NOMO-1 (cell line): ENCODE results near the gene AGBL3.
A peak's percentile ranks its signal among the peaks of the same experiment; 100 is the strongest.

Experiments used
- DNase-seq, 2 experiments: peaks; one replicate each; lab custom pipeline; 2025; ENCODE audit not compliant: unreplicated experiment in 2 of 2; lab: John Stamatoyannopoulos, UW

AGBL3 gene

DNA sequence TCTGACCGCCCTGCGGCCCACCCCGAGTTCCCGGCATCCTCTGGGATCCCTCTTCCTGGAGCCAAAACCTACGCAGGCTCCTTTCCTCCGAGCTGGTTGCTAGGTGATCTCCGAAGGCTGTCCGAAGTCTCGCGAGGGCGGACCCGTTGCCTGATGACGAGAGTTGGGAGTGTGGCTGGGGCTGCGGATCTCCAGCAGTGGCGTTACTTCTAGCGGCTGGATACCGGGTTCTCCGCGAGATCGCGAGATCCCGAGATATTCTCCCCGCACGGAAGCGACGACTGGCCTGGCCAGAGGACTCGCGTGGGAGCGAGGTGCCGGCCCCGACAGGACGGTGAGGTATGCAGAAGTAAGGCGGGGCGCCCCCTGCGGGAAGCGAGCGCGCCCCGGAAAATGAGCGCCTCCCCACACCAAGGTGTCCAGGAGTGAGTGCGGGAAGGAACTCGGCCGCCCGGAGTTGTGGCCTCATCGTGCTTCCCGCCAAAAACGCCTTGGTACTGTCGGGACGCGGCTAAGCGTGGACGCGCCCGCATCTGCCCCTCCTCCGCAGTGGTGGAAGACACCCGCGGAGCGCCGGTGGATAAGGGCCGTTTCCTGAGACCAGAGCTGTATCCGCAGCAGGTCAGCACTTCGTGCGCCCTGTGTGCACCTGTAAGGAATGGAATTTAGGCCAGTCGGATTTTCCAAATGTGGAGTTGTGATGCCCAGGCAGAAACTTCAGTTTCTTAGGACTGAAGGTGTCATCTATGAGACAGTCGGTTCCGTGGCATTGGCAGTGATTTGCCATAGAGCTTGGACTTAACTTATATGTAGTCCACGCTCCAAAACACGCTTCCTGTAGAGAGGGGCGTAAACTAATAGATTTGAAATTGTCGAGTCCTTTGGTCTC is at the start of gene AGBL3:
TSS of gene AGBL3 (plus strand) at position 146 of the 889 bp plus-strand sequence. CDS start 1,426 bp downstream, outside the sequence.
- DNase-seq, result peak; percentile 66 to 75

DNA sequence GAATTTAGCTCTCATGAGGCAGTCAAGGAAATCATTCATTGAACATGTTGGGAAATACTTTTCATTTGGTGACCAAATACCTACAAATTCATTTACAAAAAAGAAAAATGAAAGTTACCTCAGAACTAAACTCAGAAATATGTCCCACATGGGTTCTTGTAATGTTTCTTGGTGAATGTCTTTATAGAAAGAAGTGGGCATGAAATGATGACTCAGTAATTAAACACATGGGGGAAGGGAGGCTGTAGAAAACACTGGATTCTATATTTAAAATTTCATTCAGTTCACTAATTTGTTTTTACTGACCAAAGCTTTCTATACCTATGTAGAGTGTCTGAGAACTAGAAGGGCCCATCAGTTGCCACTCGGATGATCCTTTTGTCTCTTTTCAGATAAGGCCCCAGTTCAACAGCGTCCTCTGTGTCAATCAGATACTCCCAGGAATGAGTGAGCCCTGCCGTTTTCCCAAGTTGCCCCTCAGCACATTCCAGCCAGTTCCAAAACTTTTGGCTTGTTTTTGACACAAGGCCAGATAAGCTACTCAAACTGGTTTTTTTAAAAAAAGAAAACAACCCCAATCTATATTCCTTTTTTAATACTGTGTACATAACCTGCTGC is 49.3 kb upstream of the AGBL3 start:
- DNase-seq, result no peak

DNA sequence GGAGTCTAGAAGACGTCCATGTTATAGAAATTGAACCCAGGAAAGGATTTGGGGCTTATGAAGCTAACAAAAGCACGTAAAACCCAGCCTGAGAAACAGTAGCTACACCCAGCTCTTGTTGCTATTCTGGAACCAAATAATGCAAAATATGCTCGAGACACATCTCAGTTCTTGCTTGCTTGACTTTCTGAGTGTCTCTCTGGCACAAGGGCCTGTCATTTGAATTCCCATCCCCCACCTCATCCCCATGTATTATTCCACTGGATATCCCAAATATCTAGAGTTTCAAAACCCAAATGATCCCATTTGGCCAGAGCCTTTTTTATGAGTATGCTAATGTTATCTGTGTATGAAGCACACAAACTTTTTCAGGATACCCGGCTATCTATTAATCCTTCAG is 48.2 kb upstream of the AGBL3 start:
- DNase-seq, result no peak

DNA sequence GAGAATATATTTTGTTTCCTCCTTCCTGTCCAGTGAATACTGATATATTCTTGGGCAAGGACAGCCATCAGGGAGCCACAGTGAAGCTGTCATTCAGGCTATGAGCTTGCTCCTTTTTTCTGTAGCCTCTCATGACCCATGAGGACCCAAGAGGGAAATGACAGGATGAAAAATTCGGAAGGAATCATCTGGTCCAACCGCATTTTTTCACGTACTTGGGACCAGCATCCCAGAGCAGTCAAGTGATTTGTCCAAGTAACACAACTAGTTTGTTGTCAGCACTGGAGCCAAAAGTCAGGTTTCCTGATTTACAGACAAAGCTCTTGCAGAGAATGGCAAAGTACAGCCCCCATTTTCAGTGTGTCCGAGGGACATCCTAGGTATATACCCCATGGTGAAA is 47.2 kb upstream of the AGBL3 start:
- DNase-seq, result no peak

DNA sequence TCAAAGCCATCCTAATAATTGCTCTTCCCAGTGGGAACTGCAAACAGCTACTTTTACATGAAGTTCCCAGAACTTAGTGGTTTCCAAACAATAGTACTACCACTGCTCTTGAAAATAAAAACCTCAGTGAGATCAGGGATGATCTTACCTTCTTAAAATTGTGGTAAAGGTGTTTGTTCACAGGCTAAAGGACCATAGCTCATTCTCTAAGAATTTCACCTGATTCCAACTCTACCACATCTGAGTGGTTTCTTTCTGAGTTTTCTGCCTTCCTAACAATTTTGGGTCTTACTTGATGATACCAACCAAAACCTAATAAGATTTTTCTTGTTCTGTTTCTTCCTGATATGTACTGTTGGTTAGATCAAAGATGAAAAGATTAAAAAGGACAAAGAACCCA is 45.6 kb upstream of the AGBL3 start:
- no peak for DNase-seq

DNA sequence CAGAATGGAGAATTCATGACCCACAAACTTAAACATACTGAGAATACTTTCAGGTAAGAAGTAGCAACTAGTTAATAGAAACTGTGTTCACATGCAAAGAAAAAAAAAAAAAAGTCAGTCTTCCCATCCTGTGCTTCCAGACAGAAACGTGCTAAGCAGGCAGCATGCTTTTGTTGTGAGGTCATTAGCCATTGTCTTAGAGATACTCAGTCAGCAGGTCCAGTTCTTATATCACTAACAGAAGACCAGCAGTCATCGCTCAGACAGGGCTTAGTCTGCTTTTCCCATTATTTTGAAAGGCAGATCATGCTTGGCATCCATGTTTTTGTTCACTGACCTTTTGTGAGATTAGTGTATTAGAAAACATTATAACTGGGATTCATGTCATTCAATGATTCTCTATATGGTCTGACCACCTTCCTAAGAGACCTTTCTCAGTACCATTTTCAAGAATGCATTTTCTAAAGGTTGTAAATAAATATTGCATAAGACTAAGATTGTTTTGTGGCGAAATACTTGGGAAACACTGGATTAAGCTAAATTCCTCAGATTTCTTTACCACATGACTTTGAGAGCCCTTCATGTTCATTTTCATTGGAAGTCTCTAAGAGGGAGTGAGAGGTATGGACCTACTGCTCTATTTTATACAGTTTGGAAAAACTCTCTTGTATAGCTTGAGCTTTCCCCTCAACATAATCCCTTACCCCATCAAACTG is 45.0 kb upstream of the AGBL3 start:
- DNase-seq, result no peak

DNA sequence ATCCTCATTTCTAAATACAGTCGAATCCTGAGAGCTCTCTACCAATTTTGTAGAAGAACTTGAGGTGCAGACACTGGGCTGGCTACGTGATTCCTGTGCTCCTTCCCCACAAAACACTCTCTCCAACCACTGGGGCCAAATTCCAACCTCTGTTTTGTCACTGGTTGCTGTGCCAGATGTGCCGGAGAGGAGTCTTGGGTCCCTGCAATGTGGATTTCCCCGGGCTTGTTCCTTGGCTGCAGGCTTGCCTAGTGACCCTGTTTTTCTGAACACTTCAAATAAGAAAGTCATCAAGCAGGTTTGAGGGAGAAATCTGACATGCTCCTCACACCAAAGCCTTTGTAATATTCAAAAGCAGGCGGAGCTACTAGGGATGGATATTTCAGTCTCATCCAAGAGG is 44.4 kb upstream of the AGBL3 start:
- DNase-seq, result no peak

DNA sequence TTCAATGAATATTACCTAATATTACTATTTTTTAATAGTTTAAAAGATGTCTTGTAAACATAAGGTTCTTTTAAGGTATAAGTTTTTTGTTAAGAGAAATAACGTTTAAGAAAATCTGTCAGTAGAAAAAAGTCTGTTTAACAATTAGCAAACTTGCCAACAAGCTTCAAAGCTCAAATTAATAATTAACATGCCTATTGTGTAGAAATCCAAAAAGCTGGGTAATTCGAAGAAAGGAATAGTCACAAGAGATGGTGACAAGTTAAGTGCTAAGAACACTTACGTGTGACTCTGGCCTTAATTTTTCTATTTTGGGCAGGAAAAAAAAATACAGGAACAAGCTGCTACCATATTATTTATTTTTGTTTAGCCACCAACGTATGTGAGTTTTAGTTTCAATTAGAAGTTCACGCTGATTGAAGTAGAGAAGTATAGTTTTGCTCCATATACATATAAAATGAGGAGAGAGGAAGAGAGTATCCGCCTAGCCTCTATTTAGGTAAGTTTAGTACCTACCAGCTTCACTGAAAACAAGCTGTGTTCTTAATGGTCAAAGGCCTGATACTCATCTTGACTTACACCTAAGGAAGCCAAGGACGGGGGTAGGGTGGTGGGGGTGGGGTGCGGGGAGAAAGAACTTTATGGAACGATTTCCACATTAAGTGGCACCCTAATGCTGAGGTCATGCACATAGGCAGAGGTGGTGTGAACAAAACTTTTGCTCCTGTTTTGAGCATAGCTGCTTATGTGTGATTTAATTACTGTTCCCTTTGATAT is 43.4 kb upstream of the AGBL3 start:
- DNase-seq, result no peak

DNA sequence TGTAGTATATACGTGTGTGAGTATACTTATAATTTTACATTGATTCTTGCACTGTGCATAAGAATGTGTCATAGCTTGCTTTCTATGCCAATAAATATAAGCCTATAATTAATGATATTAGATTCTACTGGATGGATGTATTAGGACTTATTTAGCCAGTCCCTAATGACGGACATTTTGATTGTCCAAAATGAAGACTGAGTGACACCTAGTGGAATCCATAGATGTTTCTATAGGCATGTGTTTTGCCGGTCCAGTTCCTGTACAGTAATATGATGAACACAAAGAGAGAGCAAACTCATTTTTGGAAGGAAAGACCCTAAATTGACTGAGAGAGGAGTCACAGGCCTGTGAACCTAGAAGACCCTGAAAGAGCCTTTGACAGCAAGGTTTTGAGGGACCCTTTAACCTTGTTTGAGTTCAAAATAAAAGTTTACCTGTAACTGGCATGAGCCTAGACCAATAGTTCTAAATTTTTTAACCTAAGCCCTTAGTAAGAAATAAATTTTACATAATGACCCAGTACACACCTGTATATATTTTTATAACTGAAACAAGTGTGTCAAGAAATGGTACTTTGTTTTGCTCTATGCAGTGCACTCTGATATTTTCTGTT is 42.4 kb upstream of the AGBL3 start:
- DNase-seq, result peak in 1 of 2 experiments; percentile 8

DNA sequence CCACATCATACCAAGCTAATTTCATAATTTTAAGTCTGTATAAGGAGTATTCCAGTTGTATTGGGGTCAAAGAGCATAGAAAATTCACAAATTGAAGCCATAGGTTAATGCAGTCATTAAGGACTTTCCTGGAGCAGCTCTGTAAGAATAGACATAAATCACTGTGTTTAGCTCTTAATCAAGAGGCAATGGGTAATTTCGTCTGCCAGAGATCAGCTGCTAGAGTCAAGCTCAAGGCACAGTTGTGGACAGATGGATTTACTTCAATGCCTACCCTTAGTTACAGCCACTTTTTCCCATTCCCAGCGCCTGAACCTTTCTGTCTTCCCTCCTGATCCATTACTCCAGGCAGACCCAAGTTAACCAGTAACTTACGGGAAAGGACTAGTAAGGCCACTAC is 40.6 kb upstream of the AGBL3 start:
- DNase-seq, result no peak

DNA sequence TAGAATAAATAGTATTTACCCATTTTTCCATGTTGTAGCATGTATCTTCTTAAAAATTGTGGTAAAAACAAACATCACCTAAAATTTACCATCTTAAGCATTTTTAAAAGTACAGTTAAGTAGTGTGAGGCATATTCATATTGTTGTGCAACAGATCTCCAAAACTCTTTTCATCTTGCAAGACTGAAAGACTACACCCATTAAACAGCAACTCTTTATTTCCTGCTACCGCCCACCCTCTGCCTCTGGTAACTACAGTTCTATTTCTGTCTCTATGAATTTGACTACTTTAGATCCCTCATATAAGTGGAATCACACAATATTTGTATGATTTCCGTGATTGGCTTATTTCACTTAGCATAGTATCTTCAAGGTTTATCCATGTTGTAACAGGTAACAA is 40.0 kb upstream of the AGBL3 start:
- DNase-seq, result no peak

DNA sequence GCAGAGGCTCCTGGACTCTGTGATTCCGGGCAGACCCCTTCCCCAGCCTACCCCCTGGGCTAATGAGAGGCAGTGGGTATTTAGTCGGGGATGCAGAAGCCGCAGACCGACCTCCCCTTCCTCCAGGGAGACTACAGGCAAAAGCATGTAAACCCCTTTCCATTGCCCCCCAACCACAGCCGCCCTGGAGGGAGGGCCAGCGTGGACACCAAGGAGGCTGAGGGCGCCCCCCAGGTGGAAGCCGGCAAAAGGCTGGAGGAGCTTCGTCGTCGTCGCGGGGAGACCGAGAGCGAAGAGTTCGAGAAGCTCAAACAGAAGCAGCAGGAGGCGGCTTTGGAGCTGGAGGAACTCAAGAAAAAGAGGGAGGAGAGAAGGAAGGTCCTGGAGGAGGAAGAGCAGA is 39.0 kb upstream of the AGBL3 start:
- DNase-seq, result no peak

DNA sequence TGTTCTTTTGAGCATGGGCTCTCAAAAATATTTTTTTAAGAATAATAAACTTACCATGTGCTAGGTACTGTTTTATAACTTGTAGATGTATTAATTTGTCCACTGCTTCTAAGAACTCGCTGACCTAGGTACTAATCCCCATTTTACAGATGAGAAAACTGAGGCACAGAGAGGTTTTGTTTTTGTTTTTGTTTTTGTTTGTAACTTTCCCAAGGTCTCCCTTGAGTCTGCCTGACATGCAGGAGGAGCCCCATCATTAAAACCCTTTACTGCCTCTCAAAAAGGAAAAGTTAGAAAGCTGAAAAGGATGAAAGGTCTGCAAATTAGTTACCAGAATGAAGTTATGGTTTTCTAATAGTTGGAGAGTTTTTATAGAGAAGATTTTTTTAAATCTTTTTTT is 38.5 kb upstream of the AGBL3 start:
- no peak for DNase-seq

DNA sequence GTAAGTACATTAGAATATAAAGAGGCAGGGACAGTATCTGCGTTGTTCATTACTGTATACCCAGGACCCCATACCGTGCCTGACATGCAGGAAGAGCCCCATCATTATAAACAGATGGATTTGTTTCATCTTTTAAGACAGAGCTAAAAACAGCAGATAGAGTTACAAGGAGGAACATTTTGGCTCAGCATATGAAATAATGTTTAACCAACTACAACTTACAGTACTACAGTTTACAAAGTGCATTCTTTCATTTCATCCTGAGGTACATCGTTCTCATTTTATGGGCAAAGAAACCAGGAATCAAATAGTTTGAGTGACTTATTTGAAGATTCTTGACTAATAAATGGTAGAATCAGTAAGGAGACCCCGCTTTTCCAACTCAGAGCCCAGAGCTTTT is 38.1 kb upstream of the AGBL3 start:
- DNase-seq, result no peak

DNA sequence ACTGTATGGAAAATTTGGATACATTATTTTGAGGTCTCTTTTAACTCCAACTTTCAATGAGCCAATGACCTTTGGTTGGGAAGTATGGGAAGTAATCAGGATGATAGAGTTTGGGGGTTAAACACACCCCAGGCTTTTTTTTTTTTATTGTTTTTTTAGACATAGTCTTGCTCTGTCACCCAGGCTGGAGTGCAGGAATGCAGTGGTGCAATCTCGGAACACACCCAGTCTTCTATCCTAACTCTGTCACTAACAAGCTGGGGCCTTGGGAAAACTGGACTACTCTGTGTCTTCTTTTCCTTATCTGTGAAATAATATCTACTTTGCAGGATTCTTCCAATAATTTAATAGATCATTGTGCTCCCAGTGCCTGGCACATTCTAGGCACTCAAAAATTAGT is 37.6 kb upstream of the AGBL3 start:
- DNase-seq, result no peak

DNA sequence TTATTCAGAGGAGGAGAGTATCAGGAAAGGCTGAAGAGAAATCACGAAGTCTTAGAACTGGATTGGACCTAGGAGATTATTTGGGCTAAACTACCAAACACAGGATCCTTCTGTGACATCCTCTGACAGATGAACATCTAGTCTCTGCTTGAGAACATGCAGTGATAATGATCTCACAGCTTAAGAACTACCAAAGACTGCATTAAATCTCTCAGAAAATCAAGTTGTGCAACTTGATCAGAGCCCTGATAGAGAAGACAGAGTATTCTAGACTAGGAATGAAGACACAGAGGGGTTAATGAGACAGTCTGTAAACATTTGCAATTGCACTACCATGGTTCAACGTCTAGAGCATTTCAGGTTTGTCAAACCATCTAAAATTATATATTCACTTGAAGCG is 37.1 kb upstream of the AGBL3 start:
- no peak for DNase-seq

DNA sequence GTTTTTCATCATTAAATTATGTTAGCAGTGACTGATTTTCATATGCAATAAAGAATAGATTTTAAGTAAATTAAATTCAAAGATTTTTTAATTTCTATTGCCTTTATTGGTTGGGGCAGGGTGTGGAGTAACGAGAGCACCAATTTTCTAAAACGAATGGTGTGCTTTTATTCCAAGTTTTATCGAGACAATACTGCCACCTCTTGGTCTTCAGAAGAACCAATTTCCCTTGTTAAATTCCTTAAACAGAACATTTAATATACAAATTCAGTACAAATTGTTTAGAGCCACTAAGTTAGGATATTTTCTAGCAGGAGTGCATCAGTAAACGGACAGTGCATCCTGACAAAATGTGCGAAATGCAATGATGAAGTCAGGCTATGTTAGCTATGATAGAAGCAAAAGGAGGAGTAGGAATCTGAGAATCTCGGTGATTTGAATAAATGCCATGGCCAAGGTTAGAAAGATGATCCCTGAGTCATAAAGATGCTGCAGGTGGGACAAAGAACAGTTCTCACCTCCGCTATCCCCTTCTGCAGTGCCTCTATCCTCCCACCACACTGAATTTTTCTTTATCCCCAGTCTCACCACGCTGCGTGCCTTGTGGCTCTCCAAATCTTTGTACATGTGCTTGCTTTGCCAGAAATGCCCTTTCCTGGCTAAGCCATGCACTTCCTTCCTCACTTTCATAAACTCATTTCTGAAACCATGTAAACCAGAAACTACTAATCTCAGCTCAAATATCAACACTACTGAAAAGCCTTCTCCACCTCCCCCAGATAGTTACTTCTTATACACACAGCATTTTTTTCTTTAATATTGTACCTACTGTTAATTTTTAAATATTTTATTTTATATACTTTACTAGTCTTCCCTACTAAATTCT is 31.9 kb upstream of the AGBL3 start:
- peak in 1 of 2 experiments; percentile 9 for DNase-seq

DNA sequence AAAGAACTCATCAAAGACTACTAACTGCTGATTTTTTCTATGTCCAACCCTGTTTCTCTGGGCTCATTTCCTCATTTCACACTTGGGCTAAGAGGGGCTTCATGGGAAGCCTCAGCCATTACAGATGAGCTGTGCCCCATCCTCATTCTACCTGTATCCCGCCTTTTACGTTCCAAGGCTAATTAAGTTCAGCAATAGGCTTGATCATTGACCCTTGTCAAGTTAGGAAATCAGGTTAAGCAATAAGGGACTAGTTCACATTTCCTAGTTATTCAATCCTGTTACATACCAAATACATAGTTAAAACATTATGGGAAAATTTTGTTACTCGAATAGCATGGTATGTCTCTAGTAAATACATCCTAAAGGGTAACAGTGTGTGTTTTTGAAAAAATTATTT is 29.3 kb upstream of the AGBL3 start:
- no peak for DNase-seq

DNA sequence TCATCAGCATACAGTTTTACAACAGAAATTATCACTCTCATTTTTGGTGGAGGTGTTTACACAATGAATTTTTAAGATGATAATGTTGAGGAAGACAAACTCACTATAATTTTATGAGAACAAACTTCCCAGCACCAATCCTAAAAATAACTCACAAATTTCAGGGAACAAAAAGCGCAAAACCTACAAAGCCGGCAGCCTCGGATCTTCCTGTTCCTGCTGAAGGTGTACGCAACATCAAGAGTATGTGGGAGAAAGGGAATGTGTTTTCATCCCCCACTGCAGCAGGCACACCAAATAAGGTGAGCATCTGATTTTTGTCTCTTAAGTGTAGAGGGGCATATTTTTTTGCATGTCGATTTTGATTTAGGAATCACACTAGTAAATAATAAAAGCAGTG is 26.5 kb upstream of the AGBL3 start:
- DNase-seq, result no peak
